ENCODE data around the gene C14orf180. TPM values are rescaled to one million over a fixed set of nuclear protein-coding genes. Genes with fewer than 3 reads are reported as not detected.

C14orf180 gene
- total RNA-seq, 1 donor from 2014 or later = not detected

GRCh38 chr14:104580961-104581360, 1.4 kb downstream of the C14orf180 start:
- no peak for TF ChIP-seq CTCF (conservative IDR thresholded peaks at IDR 0.05; ENCODE audit: low read depth, low read length)
- no peak overlapping the region for H3K4me3 ChIP-seq (ENCODE audit: low read depth, low read length)
- DNase-seq (ENCODE audit: low read depth) = no peak

- no peak for TF ChIP-seq CTCF (conservative IDR thresholded peaks at IDR 0.05; ENCODE audit: low read depth, low read length)
- no peak for DNase-seq (ENCODE audit: low read depth)
- H3K4me3 ChIP-seq (ENCODE audit: low read depth, low read length) = no peak overlapping the region
Observed at GRCh38 chr14:104581521-104581920, 2.0 kb downstream of the C14orf180 start.

- no peak for DNase-seq (ENCODE audit: low read depth)
- TF ChIP-seq CTCF (conservative IDR thresholded peaks at IDR 0.05; ENCODE audit: low read depth, low read length) = no peak
- H3K4me3 ChIP-seq (ENCODE audit: low read depth, low read length) = no peak overlapping the region
Observed at GRCh38 chr14:104582005-104582404, 2.4 kb downstream of the C14orf180 start.

GRCh38 chr14:104582662-104583061, 3.1 kb downstream of the C14orf180 start:
- H3K4me3 ChIP-seq (ENCODE audit: low read depth, low read length) = no peak overlapping the region
- TF ChIP-seq CTCF (conservative IDR thresholded peaks at IDR 0.05; ENCODE audit: low read depth, low read length) = no peak
- DNase-seq (ENCODE audit: low read depth) = no peak

- no peak for TF ChIP-seq CTCF (conservative IDR thresholded peaks at IDR 0.05; ENCODE audit: low read depth, low read length)
- DNase-seq (ENCODE audit: low read depth) = no peak
- H3K4me3 ChIP-seq (ENCODE audit: low read depth, low read length) = no peak overlapping the region
Observed at GRCh38 chr14:104583424-104584306, 4.1 kb downstream of the C14orf180 start.

- no peak for DNase-seq (ENCODE audit: low read depth)
- no peak overlapping the region for H3K4me3 ChIP-seq (ENCODE audit: low read depth, low read length)
- TF ChIP-seq CTCF (conservative IDR thresholded peaks at IDR 0.05; ENCODE audit: low read depth, low read length) = no peak
Observed at GRCh38 chr14:104584557-104584956, 5.0 kb downstream of the C14orf180 start.
